ENCODE results near the gene EXOC1.
A peak's percentile ranks its signal among the peaks of the same experiment; 100 is the strongest.

The EXOC1 gene

DNA sequence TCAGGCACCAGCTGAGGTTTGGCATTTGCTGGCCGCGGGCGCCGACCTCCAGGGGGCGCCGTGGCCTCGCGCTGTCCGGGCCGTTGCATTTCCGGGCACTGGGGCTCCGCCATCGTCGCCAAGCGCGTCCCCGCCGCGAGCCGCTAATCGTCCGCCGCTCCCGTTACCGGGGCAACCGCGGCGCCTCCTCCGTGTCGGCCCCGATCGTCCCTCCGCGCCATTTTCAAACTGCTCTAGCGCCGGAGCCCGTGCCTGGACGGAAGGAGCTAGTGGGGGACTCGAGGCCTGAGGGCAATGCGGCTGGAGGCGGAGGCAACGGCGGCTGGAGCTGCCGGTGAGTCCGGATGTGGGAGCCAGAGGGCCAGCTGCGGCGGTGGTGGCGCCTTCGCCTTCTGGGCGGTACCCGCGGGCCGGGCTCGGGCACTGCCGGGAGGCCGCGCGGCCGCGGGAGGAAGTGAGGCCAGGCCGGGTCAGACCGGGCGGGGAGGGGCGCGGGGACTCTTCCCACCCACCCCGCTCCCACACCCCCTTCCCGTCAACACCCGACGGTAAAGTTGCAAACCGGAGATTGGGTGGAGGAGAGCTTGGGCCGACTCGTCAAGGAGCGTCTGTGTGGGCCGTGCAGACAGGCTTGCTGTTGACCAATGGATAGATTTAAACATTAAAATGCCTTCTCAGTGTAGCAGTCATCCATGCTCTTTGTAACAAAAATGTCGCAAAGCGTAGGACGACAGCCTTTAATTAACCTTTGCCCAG, 95.5 kb downstream of the EXOC1 start, which contains the start of gene CEP135:
Gene CEP135 (plus strand): TSS at position 220 of the 756 bp plus-strand sequence. CDS start 3,186 bp downstream, outside the sequence.
- H3K27ac ChIP-seq (ENCODE audit: low read depth, low read length) = peak within 1 kb of the TSS; percentile 94; the same call in 1 of the 2 replicates
- peak within 1 kb of the TSS; percentile 94 for H3K4me3 ChIP-seq (ENCODE audit: low read depth, low read length)
- H3K36me3 ChIP-seq (ENCODE audit: control insufficient read depth, insufficient read depth, low read length) = peaks cover 13% of the 10 kb centered on the region
- H3K9me3 ChIP-seq (ENCODE audit: control insufficient read depth, insufficient read depth, low read depth, low read length) = no peaks in the 10 kb centered on the region
- no peaks in the 10 kb centered on the region for H3K27me3 ChIP-seq (ENCODE audit: control insufficient read depth, insufficient read depth, low read length)
- peak within 1 kb of the TSS; percentile 95 for H3K9ac ChIP-seq (ENCODE audit: low read length)
- H3K4me1 ChIP-seq (ENCODE audit: control insufficient read depth, insufficient read depth, low read length) = peaks cover 20% of the 10 kb centered on the region

DNA sequence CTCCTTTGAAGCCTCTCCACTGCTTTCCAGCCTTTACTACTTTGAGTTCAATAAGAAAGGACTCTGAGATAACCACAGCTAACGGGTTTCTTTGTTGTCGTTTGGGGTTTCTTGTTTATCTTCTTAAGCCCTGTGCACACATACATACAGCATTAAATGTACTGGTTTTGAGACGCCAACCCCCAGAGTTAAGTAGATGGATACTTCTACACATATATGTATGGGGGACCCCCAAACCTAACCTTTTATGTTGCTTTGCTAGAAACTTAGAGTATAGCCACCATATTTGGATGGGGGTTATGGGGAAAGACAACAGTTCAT, 96.0 kb downstream of the EXOC1 start:
- Histone ChIP-seq H3K9ac (ENCODE audit: low read length) (peak overlapping the region; percentile 95), H3K9me3 (ENCODE audit: control insufficient read depth, insufficient read depth, low read depth, low read length) (no peaks in the 10 kb centered on the region), H3K36me3 (ENCODE audit: control insufficient read depth, insufficient read depth, low read length) (peaks cover 18% of the 10 kb centered on the region), H3K4me3 (ENCODE audit: low read depth, low read length) (peak overlapping the region; percentile 94), H3K27ac (ENCODE audit: low read depth, low read length) (peak overlapping the region; percentile 94; the same call in 1 of the 2 replicates), H3K4me1 (ENCODE audit: control insufficient read depth, insufficient read depth, low read length) (peaks cover 20% of the 10 kb centered on the region), H3K27me3 (ENCODE audit: control insufficient read depth, insufficient read depth, low read length) (no peaks in the 10 kb centered on the region)

DNA sequence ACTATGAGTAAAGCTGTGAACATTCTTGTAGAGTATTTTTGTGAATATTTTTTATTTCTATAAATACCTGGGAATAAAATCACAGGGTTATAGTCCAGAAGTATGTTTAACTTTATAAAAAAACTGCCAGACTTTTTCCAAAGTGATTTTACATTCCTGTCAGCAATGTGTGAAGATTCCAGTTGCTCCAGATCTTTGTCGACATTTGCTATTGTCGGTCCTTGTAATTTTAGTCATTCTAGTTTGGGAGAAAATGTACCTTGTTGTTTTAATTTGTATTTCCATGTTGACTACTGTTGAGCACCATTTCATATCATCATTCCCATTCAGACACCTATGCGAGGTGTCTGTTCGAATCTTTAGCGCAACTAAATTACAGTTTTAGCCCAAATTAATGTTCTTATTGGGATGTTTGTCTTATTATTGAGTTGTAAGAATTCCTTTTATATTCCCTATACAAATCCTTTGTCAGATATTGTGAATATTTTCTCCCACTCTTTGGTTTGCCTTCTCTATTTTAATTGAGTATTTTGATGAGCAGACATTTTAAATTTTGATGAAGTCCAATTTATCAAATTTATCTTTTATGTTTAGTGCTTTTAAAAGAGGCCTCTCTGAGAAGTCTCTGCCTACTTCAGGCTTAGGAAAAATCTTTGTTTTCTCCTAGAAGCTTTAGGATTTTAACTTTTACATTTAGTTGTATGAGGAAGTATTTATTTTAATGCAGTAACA, 97.9 kb downstream of the EXOC1 start:
- Histone ChIP-seq H3K9ac (ENCODE audit: low read length) (no peak overlapping the region), H3K4me3 (ENCODE audit: low read depth, low read length) (no peak overlapping the region), H3K27me3 (ENCODE audit: control insufficient read depth, insufficient read depth, low read length) (no peaks in the 10 kb centered on the region), H3K4me1 (ENCODE audit: control insufficient read depth, insufficient read depth, low read length) (peaks cover 15% of the 10 kb centered on the region), H3K9me3 (ENCODE audit: control insufficient read depth, insufficient read depth, low read depth, low read length) (no peaks in the 10 kb centered on the region), H3K27ac (ENCODE audit: low read depth, low read length) (no peak overlapping the region), H3K36me3 (ENCODE audit: control insufficient read depth, insufficient read depth, low read length) (peaks cover 32% of the 10 kb centered on the region)

All from HUES6 (cell line).